Esophagus squamous epithelium (tissue), 5 donors: ENCODE results near the gene TEKT2. TPM values are rescaled to one million over a fixed set of nuclear protein-coding genes. Genes with fewer than 3 reads are reported as not detected.

Experiments used
- DNase-seq: peaks from one replicate; lab custom pipeline; 2025; lab: John Stamatoyannopoulos, UW
- H3K27ac ChIP-seq, 4 donors: fragments of 200-600 bp; sonication (generic); one replicate each; pipeline ENCODE4 v1.5.1; 2016 to 2019; ENCODE audit warnings: mild to moderate bottlenecking in 1 of 4
- H3K27me3 ChIP-seq, 4 donors: fragments of 200-600 bp; sonication (generic); 1 replicate in 3 of 4; 2 replicates in 1 of 4; pipeline versions ENCODE4 v1.5.1 to v1.6.0; 2017 to 2021; ENCODE audit warnings: antibody characterized with exemption in 1 of 4
- H3K36me3 ChIP-seq, 3 donors: fragments of 200-600 bp; sonication (generic); one replicate each; pipeline ENCODE4 v1.5.1; 2016 to 2019
- H3K4me1 ChIP-seq, 3 donors: fragments of 200-600 bp; sonication (generic); one replicate each; pipeline ENCODE4 v1.5.1; 2017 to 2019
- H3K4me3 ChIP-seq, 4 donors: fragments of 200-600 bp; sonication (generic); 1 replicate in 3 of 4; 2 replicates in 1 of 4; pipeline ENCODE4 v1.5.1; 2016 to 2019; ENCODE audit warnings: mild to moderate bottlenecking in 2 of 4, moderate library complexity in 1 of 4
- H3K9me3 ChIP-seq, 3 donors: fragments of 200-600 bp; sonication (generic); one replicate each; pipeline ENCODE4 v1.5.1; 2016 to 2019
- POLR2A ChIP-seq, 4 donors: fragments of 450-650 bp; IDR thresholded peaks; one replicate each; pipeline ENCODE4 v1.6.1; 2017; ENCODE audit warnings: antibody characterized with exemption in 4 of 4, mild to moderate bottlenecking in 4 of 4, moderate library complexity in 3 of 4
- WGBS, 2 donors: methylation state at CpG; one replicate each; pipeline ENCODE4 v1.1.5; 2018; 5-methylcytosine and 5-hydroxymethylcytosine counted together
- intact Hi-C: fragments of 100-400 bp; cut with DNase I; formaldehyde crosslinking; loops from one replicate; pipeline ENCODE4 v1.15.0; 2022
- total RNA-seq, 4 donors: library from RNA; depleted of rRNA; stranded (reverse); fragments of >200 nt; gene quantifications; one replicate each; pipeline ENCODE4 v1.1.0, GENCODE V29; 2016
- TF ChIP-seq, protein P1 (sequence below), 6 experiments: fragments of 450-650 bp in 4 of 6; fragments of 200-600 bp in 2 of 6; sonication (generic) in 2 of 6; IDR thresholded peaks; one replicate each; pipeline ENCODE4 v1.5.1; 2016 to 2019; ENCODE audit warnings: antibody characterized with exemption in 6 of 6, mild to moderate bottlenecking in 4 of 6, moderate library complexity in 4 of 6
- donor health status: DM: yes; HTN: yes; CAD: no.

Gene TEKT2
- total RNA-seq, 4 donors from 2014 or later: not detected

DNA sequence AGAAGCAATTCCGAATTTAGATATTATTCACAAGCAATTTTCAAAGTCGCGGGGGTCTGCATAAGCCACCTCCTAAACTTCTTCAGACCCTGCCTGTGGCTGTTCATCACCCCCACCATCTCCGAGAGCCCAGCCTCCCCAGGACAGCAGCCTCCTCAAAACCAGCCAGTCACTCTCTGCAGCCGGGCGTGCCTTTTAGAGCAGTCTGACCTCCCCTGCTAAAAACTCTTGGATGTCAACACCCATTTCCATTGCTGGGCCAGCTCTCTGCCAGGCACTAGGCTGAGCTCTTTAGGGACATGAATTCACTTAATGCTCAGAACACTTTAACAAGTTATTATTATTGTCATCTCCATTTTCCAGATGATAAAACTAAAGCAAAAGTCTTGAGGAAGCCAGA is 16.5 kb downstream of the TEKT2 start:
- intact Hi-C loops: loop anchor here (5.0 kb wide), 1 partner anchor 87 kb away; no protein-coding TSS in a partner anchor
- TF ChIP-seq, protein P1, sequence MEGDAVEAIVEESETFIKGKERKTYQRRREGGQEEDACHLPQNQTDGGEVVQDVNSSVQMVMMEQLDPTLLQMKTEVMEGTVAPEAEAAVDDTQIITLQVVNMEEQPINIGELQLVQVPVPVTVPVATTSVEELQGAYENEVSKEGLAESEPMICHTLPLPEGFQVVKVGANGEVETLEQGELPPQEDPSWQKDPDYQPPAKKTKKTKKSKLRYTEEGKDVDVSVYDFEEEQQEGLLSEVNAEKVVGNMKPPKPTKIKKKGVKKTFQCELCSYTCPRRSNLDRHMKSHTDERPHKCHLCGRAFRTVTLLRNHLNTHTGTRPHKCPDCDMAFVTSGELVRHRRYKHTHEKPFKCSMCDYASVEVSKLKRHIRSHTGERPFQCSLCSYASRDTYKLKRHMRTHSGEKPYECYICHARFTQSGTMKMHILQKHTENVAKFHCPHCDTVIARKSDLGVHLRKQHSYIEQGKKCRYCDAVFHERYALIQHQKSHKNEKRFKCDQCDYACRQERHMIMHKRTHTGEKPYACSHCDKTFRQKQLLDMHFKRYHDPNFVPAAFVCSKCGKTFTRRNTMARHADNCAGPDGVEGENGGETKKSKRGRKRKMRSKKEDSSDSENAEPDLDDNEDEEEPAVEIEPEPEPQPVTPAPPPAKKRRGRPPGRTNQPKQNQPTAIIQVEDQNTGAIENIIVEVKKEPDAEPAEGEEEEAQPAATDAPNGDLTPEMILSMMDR (IDR thresholded peaks at IDR 0.05): no peak
- TF ChIP-seq POLR2A (IDR thresholded peaks at IDR 0.05): no peak
- no peaks in the 10 kb centered on the region for H3K27me3 ChIP-seq
- WGBS, 2 donors: 65 to 78% methylated on average over 6 of the region's 6 CpGs
- peaks cover 6 to 14% (median 6%) of the 10 kb centered on the region in 3 donors for H3K4me1 ChIP-seq
- peaks cover 0 to 17% (median 0%) of the 10 kb centered on the region in 3 donors for H3K36me3 ChIP-seq
- H3K27ac ChIP-seq: no peak overlapping the region
- no peaks in the 10 kb centered on the region for H3K9me3 ChIP-seq
- H3K4me3 ChIP-seq: no peak overlapping the region
- no peak for DNase-seq

- TF ChIP-seq, protein P1 (IDR thresholded peaks at IDR 0.05): no peak
- no peak for TF ChIP-seq POLR2A (IDR thresholded peaks at IDR 0.05)
- peaks cover 6 to 14% (median 6%) of the 10 kb centered on the region in 3 donors for H3K4me1 ChIP-seq
- intact Hi-C loops: loop anchor here (5.0 kb wide), 1 partner anchor 86 kb away; no protein-coding TSS in a partner anchor
- no peak for DNase-seq
- H3K27me3 ChIP-seq: no peaks in the 10 kb centered on the region
- H3K4me3 ChIP-seq: no peak overlapping the region
- H3K9me3 ChIP-seq: no peaks in the 10 kb centered on the region
- no peak overlapping the region for H3K27ac ChIP-seq
- peaks cover 0 to 5% (median 0%) of the 10 kb centered on the region in 3 donors for H3K36me3 ChIP-seq
- WGBS, 2 donors: 96 to 98% methylated on average over 5 of the region's 5 CpGs
Observed at GRCh38 chr1:36101546-36101945, 17.7 kb downstream of the TEKT2 start.

DNA sequence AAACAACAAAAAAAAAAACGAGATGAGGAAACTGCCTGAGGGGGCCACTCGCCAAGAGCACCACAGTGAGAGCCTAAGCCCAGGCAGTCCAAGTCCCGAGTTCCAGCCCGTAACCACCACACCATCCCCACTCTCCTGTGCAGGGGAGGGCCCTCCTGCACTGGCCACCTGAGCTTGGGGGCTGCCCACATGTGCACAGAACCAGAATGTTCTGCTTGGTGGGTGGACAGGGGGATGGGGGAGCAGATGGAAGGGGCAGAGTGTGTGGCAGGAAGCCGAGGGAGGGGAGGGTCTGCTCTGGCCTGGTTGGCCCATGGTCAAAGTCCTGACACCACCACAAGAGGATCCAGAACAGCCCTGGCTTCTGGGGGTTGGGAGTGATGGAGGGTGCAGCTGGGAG is 22.4 kb downstream of the TEKT2 start:
- 18 to 55% methylated on average over 4 of the region's 5 CpGs for WGBS, 2 donors
- no peak for DNase-seq
- Histone ChIP-seq H3K27me3 (no peaks in the 10 kb centered on the region), H3K27ac (no peak overlapping the region), H3K4me3 (no peak overlapping the region), H3K4me1 (no peaks in the 10 kb centered on the region), H3K9me3 (no peaks in the 10 kb centered on the region), H3K36me3 (no peaks in the 10 kb centered on the region)
- no peak for TF ChIP-seq POLR2A (IDR thresholded peaks at IDR 0.05)
- TF ChIP-seq, protein P1 (IDR thresholded peaks at IDR 0.05): no peak
- intact Hi-C loops: no loop called here

- Histone ChIP-seq H3K27ac (no peak overlapping the region), H3K36me3 (no peaks in the 10 kb centered on the region), H3K4me1 (no peaks in the 10 kb centered on the region), H3K9me3 (no peaks in the 10 kb centered on the region), H3K4me3 (no peak overlapping the region), H3K27me3 (no peaks in the 10 kb centered on the region)
- TF ChIP-seq, protein P1 (IDR thresholded peaks at IDR 0.05): no peak
- TF ChIP-seq POLR2A (IDR thresholded peaks at IDR 0.05): no peak
- DNase-seq: no peak
- WGBS, 2 donors: 58 to 87% methylated on average over 2 to 3 of the region's 9 CpGs
- intact Hi-C loops: no loop called here
Observed at GRCh38 chr1:36107394-36107793, 23.5 kb downstream of the TEKT2 start.

DNA sequence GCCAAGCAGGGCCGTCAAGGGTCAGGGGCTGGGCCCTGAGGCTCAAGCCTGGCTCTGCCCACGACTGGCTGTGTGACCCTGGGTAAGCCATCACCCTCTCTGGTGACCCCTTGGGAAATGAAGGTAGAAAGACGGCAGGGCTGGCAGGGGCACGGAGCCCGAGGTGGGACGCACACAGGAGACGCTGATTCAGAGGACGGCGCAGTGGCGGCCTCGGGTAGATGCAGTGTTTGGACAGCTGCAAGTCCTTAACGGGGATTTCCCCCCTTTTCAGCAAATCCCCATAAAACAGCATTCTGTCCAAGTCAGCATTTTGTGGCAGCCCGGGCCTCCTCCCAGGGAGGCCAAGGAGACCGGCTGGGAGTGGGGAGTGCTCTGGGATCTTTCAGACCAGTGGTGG is 24.4 kb downstream of the TEKT2 start:
- no peak for DNase-seq
- H3K36me3 ChIP-seq: no peaks in the 10 kb centered on the region
- TF ChIP-seq, protein P1 (IDR thresholded peaks at IDR 0.05): no peak
- intact Hi-C loops: no loop called here
- H3K27ac ChIP-seq: no peak overlapping the region
- H3K4me1 ChIP-seq: no peaks in the 10 kb centered on the region
- no peaks in the 10 kb centered on the region for H3K27me3 ChIP-seq
- H3K9me3 ChIP-seq: no peaks in the 10 kb centered on the region
- H3K4me3 ChIP-seq: no peak overlapping the region
- 79 to 80% methylated on average over 1 to 8 of the region's 14 CpGs for WGBS, 2 donors
